Measurements from ENCODE around the gene TMEM126A.

Gene TMEM126A

GRCh38 chr11:85695546-85695945 lies 47.8 kb downstream of the TMEM126A start:
- no peak for DNase-seq (ENCODE audit: low read depth)

- DNase-seq (ENCODE audit: low read depth) = no peak
Measured at GRCh38 chr11:85697747-85698146, 50.0 kb downstream of the TMEM126A start.

GRCh38 chr11:85698195-85698594 lies 50.4 kb downstream of the TMEM126A start:
- no peak for DNase-seq (ENCODE audit: low read depth)

GRCh38 chr11:85699957-85700741 lies 52.4 kb downstream of the TMEM126A start:
- no peak for DNase-seq (ENCODE audit: low read depth)

GRCh38 chr11:85704967-85705366 lies 57.2 kb downstream of the TMEM126A start:
- DNase-seq (ENCODE audit: low read depth) = no peak

DNA sequence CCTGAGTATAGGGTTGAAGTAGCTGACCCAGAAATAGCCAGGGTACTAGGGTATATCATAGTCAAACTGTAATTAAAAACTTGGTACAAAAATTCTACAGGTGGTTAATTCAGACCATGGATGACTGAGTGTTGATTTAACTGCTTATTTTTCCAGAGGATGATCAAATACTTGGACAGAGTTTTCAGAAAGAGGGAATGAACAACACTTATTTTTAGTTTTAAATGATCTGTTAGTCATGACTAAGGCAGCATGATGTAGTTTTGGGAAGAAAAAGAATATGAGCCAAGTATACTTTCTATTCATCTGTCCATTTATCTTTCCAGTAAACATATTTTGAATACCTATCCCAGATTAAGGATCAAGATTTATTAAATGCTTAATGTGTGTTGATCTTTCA lies 58.0 kb downstream of the TMEM126A start:
- DNase-seq (ENCODE audit: low read depth) = no peak

Data from iris pigment epithelial cell (primary cell).